Ovary (tissue), 9 donors: Measurements from ENCODE around the gene RAP2A. TPM values are rescaled to one million over a fixed set of nuclear protein-coding genes. Genes with fewer than 3 reads are reported as not detected.

ENCODE experiments used
- DNase-seq, 5 donors: peaks; one replicate each; pipeline ENCODE4 v3.0.0-alpha.2; 2019 to 2020
- H3K27ac ChIP-seq, 2 donors: fragments of 200-600 bp; one replicate each; pipeline versions ENCODE4 v1.5.1 to v1.8.0; 2019 to 2022
- H3K27me3 ChIP-seq: fragments of 200-600 bp; one replicate; pipeline ENCODE4 v1.8.0; 2022
- H3K36me3 ChIP-seq: fragments of 200-600 bp; sonication (generic); one replicate; pipeline ENCODE4 v1.5.1; 2019
- H3K4me1 ChIP-seq: one replicate; pipeline ENCODE4 v1.8.1; 2013; ENCODE audit warnings: mild to moderate bottlenecking, moderate library complexity; ENCODE audit not compliant: insufficient read depth
- H3K4me3 ChIP-seq: fragments of 200-600 bp; sonication (generic); one replicate; pipeline ENCODE4 v1.5.1; 2017
- H3K9me3 ChIP-seq, 2 donors: fragments of 200-600 bp in 1 of 2; sonication (generic) in 1 of 2; one replicate each; pipeline versions ENCODE4 v1.5.1 to v1.8.1; 2013 to 2019; ENCODE audit warnings: mild to moderate bottlenecking in 1 of 2, moderate library complexity in 1 of 2
- EP300 ChIP-seq: sonication (generic); formaldehyde crosslinking; IDR thresholded peaks from one replicate; pipeline ENCODE4 v1.6.1; 2017; ENCODE audit warnings: antibody characterized with exemption
- POLR2A ChIP-seq: fragments of 450-650 bp; IDR thresholded peaks from one replicate; pipeline ENCODE4 v1.6.1; 2017; ENCODE audit warnings: antibody characterized with exemption, mild to moderate bottlenecking, moderate library complexity
- WGBS, 3 donors: extraction: QIAGEN DNeasy Blood & Tissue Kit in 1 of 3; methylation state at CpG; one replicate each; pipeline versions ENCODE4 v1.1.5 to v1.1.7; 2013 to 2017; 5-methylcytosine and 5-hydroxymethylcytosine counted together
- intact Hi-C, 4 donors: fragments of 100-400 bp; cut with DNase I; formaldehyde crosslinking; loops; one replicate each; pipeline versions ENCODE4 v1.11.0 to v1.15.1; 2022 to 2023
- polyA plus RNA-seq, 2 donors: library from polyadenylated mRNA; stranded (reverse); fragments of 200-250 nt in 1 of 2; fragments of 350-450 nt in 1 of 2; fragmentation: Illumina TruSeq in 1 of 2; extraction: RNeasy Lipid Tissue Mini Kit (QIAGEN cat#74804) in 1 of 2; gene quantifications; one replicate each; pipeline ENCODE4 v1.2.3, GENCODE V29; 2013 to 2014
- small RNA-seq: library from RNA; depleted of rRNA; stranded (forward); fragments of <200 nt; gene quantifications from one replicate; pipeline ENCODE3, GENCODE V24; 2016
- total RNA-seq, 7 donors: library from RNA; depleted of rRNA in 2 of 7; stranded (reverse); fragments of >200 nt in 2 of 7; fragmentation: NEBNext Ultra II Directional in 3 of 7; extraction: Animal tissue kit (Norgen Biotek cat#: 25700) in 3 of 7; gene quantifications; one replicate each; pipeline versions ENCODE4 v1.1.0 to v1.2.4, GENCODE V29; 2016 to 2023
- TF ChIP-seq, protein P1 (sequence below), 3 donors: fragments of 450-650 bp in 2 of 3; fragments of 200-600 bp in 1 of 3; IDR thresholded peaks; one replicate each; pipeline versions ENCODE4 v1.5.1 to v1.8.0; 2016 to 2022; ENCODE audit warnings: antibody characterized with exemption in 3 of 3, mild to moderate bottlenecking in 1 of 3
- donor health status: DM: no; HTN: no; CAD: no; lungs with moderate emphysema.
- donor health status: DM: no; HTN: no; CAD: no.
- donor health status: Bipolar disorder and iron deficiency.
- donor health status: DM: yes; HTN: yes; CAD: no.
- donor health status: DM: no; HTN: no; CAD: no.
- donor health status: DM: yes; HTN: yes; CAD: no.

The RAP2A gene
- total and polyA plus RNA-seq, 9 donors, result 6.6 to 23.1 (median 13.6) TPM

DNA sequence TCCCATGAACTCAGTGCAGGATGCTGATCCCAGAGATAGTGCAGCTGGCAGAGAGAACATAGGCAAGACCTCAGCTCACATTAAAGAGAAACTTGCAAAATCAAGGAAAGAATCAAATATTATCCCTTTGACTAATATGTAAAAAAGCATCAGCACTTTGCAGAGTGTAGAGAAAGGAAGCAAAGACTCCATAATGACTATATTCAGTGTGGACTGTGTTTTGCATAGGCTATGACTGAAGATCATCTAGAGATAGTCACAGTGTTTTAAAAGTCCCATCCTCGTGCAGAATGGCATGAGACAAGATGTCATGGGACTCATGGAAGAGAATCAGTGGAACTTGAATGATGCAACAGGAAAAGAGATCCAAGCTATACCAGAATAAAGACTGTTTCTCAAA is 84.0 kb downstream of the RAP2A start:
- Histone ChIP-seq H3K27ac (no peak overlapping the region), H3K4me3 (no peak overlapping the region), H3K4me1 (no peaks in the 10 kb centered on the region), H3K36me3 (no peaks in the 10 kb centered on the region), H3K9me3 (no peaks in the 10 kb centered on the region), H3K27me3 (no peaks in the 10 kb centered on the region)
- intact Hi-C loops, result no loop called here
- TF ChIP-seq EP300 (no peak), POLR2A (no peak)
- TF ChIP-seq, protein P1, sequence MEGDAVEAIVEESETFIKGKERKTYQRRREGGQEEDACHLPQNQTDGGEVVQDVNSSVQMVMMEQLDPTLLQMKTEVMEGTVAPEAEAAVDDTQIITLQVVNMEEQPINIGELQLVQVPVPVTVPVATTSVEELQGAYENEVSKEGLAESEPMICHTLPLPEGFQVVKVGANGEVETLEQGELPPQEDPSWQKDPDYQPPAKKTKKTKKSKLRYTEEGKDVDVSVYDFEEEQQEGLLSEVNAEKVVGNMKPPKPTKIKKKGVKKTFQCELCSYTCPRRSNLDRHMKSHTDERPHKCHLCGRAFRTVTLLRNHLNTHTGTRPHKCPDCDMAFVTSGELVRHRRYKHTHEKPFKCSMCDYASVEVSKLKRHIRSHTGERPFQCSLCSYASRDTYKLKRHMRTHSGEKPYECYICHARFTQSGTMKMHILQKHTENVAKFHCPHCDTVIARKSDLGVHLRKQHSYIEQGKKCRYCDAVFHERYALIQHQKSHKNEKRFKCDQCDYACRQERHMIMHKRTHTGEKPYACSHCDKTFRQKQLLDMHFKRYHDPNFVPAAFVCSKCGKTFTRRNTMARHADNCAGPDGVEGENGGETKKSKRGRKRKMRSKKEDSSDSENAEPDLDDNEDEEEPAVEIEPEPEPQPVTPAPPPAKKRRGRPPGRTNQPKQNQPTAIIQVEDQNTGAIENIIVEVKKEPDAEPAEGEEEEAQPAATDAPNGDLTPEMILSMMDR (IDR thresholded peaks at IDR 0.05), result no peak
- DNase-seq, result no peak
- 52 to 79% (median 62%) methylated on average over 1 of the region's 1 CpG for WGBS, 3 donors

Small RNAs within 50 kb of the gene (small RNA-seq; reads per million reads assigned to genes)
- not detected for gene AL442067.1

Other genes with a start within 250 kb of the RAP2A start
- gene MBNL2, start 211.8 kb upstream of the RAP2A start, total RNA-seq, result 100 to 1,000 TPM in 1 of 7 donors, 10 to 100 TPM in 6; 65.5 to 110 (median 97.8) TPM
- gene MBNL2, start 211.8 kb upstream of the RAP2A start, polyA plus RNA-seq, result 10 to 100 TPM; 43.7 to 53.3 TPM